ENCODE results near the gene GIGYF2. TPM values are rescaled to one million over a fixed set of nuclear protein-coding genes. Genes with fewer than 3 reads are reported as not detected.

GIGYF2 gene
- polyA plus RNA-seq, 2 donors: 10.9 to 11.0 TPM

DNA sequence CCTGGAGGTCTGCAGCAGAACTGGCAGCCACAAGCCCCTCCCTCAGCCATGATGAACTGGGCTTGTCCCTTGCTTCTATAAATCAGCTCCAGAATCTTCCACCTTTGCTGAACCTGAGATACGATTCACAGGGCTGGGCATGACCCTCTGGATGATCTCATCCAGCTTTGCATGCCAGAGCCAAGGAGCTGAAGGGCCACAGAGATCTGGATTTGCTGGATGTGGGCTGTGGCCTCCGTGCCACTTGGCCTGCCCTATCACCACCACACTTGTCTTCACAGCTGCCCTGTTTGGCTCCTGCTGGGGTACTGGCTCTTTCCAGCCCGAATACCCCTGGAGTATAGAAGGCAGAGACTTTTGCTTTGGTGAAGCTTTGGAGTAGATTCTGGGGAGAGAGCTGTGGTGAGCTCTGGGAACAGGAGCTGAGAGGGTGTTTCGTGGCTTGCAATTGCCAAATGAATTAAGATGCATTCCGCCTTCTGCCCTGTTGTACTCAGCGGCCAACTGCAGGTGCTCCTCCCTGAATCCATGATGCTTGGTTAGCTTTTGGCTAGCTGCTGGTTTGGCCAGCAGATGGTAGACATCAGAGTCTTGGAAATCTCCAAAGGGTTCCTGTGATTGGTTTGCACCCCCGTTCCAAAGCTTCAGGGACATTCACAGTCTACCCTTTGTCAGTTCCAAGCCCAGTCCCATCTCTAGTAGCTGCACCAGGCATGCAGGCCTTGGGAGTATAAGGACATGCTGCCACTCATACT, 30.9 kb upstream of the GIGYF2 start:
- H3K9me3 ChIP-seq (ENCODE audit: control insufficient read depth in 2 of 2, insufficient read depth in 1 of 2, low read depth in 1 of 2, low read length in 1 of 2): no peaks in the 10 kb centered on the region
- H3K27me3 ChIP-seq (ENCODE audit: control insufficient read depth in 1 of 2, insufficient read depth in 2 of 2, low read length in 2 of 2): no peaks in the 10 kb centered on the region
- 65 to 77% methylated on average over 7 of the region's 7 CpGs for WGBS, 2 donors
- H3K27ac ChIP-seq (ENCODE audit: low read depth in 2 of 2, low read length in 1 of 2): no peak overlapping the region
- no peaks in the 10 kb centered on the region for H3K4me1 ChIP-seq (ENCODE audit: control insufficient read depth in 2 of 2, insufficient read depth in 2 of 2, low read length in 1 of 2)
- no peak overlapping the region for H3K4me3 ChIP-seq (ENCODE audit: low read depth in 1 of 2, low read length in 2 of 2)
- H3K36me3 ChIP-seq (ENCODE audit: control insufficient read depth in 2 of 2, insufficient read depth in 2 of 2, low read length in 1 of 2): no peaks in the 10 kb centered on the region

- H3K36me3 ChIP-seq (ENCODE audit: control insufficient read depth in 2 of 2, insufficient read depth in 2 of 2, low read length in 1 of 2): no peaks in the 10 kb centered on the region
- 76 to 80% methylated on average over 10 of the region's 10 CpGs for WGBS, 2 donors
- no peaks in the 10 kb centered on the region for H3K27me3 ChIP-seq (ENCODE audit: control insufficient read depth in 1 of 2, insufficient read depth in 2 of 2, low read length in 2 of 2)
- H3K27ac ChIP-seq (ENCODE audit: low read depth in 2 of 2, low read length in 1 of 2): no peak overlapping the region
- H3K4me3 ChIP-seq (ENCODE audit: low read depth in 1 of 2, low read length in 2 of 2): no peak overlapping the region
- no peaks in the 10 kb centered on the region for H3K9me3 ChIP-seq (ENCODE audit: control insufficient read depth in 2 of 2, insufficient read depth in 1 of 2, low read depth in 1 of 2, low read length in 1 of 2)
- no peaks in the 10 kb centered on the region for H3K4me1 ChIP-seq (ENCODE audit: control insufficient read depth in 2 of 2, insufficient read depth in 2 of 2, low read length in 1 of 2)
Observed at GRCh38 chr2:232667989-232668583, 29.0 kb upstream of the GIGYF2 start.

- 70 to 71% methylated on average over 17 of the region's 17 CpGs for WGBS, 2 donors
- Histone ChIP-seq H3K27ac (ENCODE audit: low read depth in 2 of 2, low read length in 1 of 2) (no peak overlapping the region), H3K27me3 (ENCODE audit: control insufficient read depth in 1 of 2, insufficient read depth in 2 of 2, low read length in 2 of 2) (no peaks in the 10 kb centered on the region), H3K4me1 (ENCODE audit: control insufficient read depth in 2 of 2, insufficient read depth in 2 of 2, low read length in 1 of 2) (no peaks in the 10 kb centered on the region), H3K4me3 (ENCODE audit: low read depth in 1 of 2, low read length in 2 of 2) (no peak overlapping the region), H3K9me3 (ENCODE audit: control insufficient read depth in 2 of 2, insufficient read depth in 1 of 2, low read depth in 1 of 2, low read length in 1 of 2) (no peaks in the 10 kb centered on the region), H3K36me3 (ENCODE audit: control insufficient read depth in 2 of 2, insufficient read depth in 2 of 2, low read length in 1 of 2) (no peaks in the 10 kb centered on the region)
Observed at GRCh38 chr2:232668805-232669444, 28.2 kb upstream of the GIGYF2 start.

- H3K36me3 ChIP-seq (ENCODE audit: control insufficient read depth in 2 of 2, insufficient read depth in 2 of 2, low read length in 1 of 2): no peaks in the 10 kb centered on the region
- WGBS, 2 donors: 65 to 69% methylated on average over 1 of the region's 1 CpG
- H3K4me3 ChIP-seq (ENCODE audit: low read depth in 1 of 2, low read length in 2 of 2): no peak overlapping the region
- H3K27ac ChIP-seq (ENCODE audit: low read depth in 2 of 2, low read length in 1 of 2): no peak overlapping the region
- H3K27me3 ChIP-seq (ENCODE audit: control insufficient read depth in 1 of 2, insufficient read depth in 2 of 2, low read length in 2 of 2): no peaks in the 10 kb centered on the region
- no peaks in the 10 kb centered on the region for H3K9me3 ChIP-seq (ENCODE audit: control insufficient read depth in 2 of 2, insufficient read depth in 1 of 2, low read depth in 1 of 2, low read length in 1 of 2)
- no peaks in the 10 kb centered on the region for H3K4me1 ChIP-seq (ENCODE audit: control insufficient read depth in 2 of 2, insufficient read depth in 2 of 2, low read length in 1 of 2)
Observed at GRCh38 chr2:232672588-232672987, 24.5 kb upstream of the GIGYF2 start.

- Histone ChIP-seq H3K27me3 (ENCODE audit: control insufficient read depth in 1 of 2, insufficient read depth in 2 of 2, low read length in 2 of 2) (no peaks in the 10 kb centered on the region), H3K9me3 (ENCODE audit: control insufficient read depth in 2 of 2, insufficient read depth in 1 of 2, low read depth in 1 of 2, low read length in 1 of 2) (no peaks in the 10 kb centered on the region), H3K36me3 (ENCODE audit: control insufficient read depth in 2 of 2, insufficient read depth in 2 of 2, low read length in 1 of 2) (no peaks in the 10 kb centered on the region), H3K27ac (ENCODE audit: low read depth in 2 of 2, low read length in 1 of 2) (no peak overlapping the region), H3K4me3 (ENCODE audit: low read depth in 1 of 2, low read length in 2 of 2) (no peak overlapping the region), H3K4me1 (ENCODE audit: control insufficient read depth in 2 of 2, insufficient read depth in 2 of 2, low read length in 1 of 2) (no peaks in the 10 kb centered on the region)
- WGBS, 2 donors: 73 to 80% methylated on average over 6 of the region's 6 CpGs
Observed at GRCh38 chr2:232674491-232674890, 22.6 kb upstream of the GIGYF2 start.

- Histone ChIP-seq H3K36me3 (ENCODE audit: control insufficient read depth in 2 of 2, insufficient read depth in 2 of 2, low read length in 1 of 2) (no peaks in the 10 kb centered on the region), H3K4me1 (ENCODE audit: control insufficient read depth in 2 of 2, insufficient read depth in 2 of 2, low read length in 1 of 2) (no peaks in the 10 kb centered on the region), H3K4me3 (ENCODE audit: low read depth in 1 of 2, low read length in 2 of 2) (no peak overlapping the region), H3K27me3 (ENCODE audit: control insufficient read depth in 1 of 2, insufficient read depth in 2 of 2, low read length in 2 of 2) (no peaks in the 10 kb centered on the region), H3K27ac (ENCODE audit: low read depth in 2 of 2, low read length in 1 of 2) (no peak overlapping the region), H3K9me3 (ENCODE audit: control insufficient read depth in 2 of 2, insufficient read depth in 1 of 2, low read depth in 1 of 2, low read length in 1 of 2) (no peaks in the 10 kb centered on the region)
- 93% methylated on average over 10 of the region's 10 CpGs for WGBS, 2 donors
Observed at GRCh38 chr2:232675381-232675780, 21.8 kb upstream of the GIGYF2 start.

DNA sequence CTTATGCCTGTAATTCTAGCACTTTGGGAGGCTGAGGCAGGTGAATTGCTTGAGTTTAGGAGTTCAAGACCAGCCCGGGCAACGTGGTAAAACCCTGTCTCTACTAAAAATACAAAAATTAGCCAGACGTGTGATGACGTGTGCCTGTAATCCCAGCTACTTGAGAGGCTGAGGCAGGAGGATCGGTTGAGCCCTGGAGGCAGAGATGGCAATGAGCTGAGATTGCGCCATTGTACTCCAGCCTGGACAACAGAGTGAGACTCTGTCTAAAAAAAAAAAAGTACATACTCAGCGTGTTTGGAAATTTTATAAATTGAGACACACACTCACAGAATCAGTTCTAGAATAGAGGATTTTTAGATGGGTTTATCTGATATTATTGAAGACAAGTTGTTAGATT, 17.1 kb upstream of the GIGYF2 start:
- no peaks in the 10 kb centered on the region for H3K36me3 ChIP-seq (ENCODE audit: control insufficient read depth in 2 of 2, insufficient read depth in 2 of 2, low read length in 1 of 2)
- H3K4me3 ChIP-seq (ENCODE audit: low read depth in 1 of 2, low read length in 2 of 2): no peak overlapping the region
- no peaks in the 10 kb centered on the region for H3K27me3 ChIP-seq (ENCODE audit: control insufficient read depth in 1 of 2, insufficient read depth in 2 of 2, low read length in 2 of 2)
- no peaks in the 10 kb centered on the region for H3K4me1 ChIP-seq (ENCODE audit: control insufficient read depth in 2 of 2, insufficient read depth in 2 of 2, low read length in 1 of 2)
- no peaks in the 10 kb centered on the region for H3K9me3 ChIP-seq (ENCODE audit: control insufficient read depth in 2 of 2, insufficient read depth in 1 of 2, low read depth in 1 of 2, low read length in 1 of 2)
- WGBS, 2 donors: 85 to 90% methylated on average over 7 of the region's 7 CpGs
- H3K27ac ChIP-seq (ENCODE audit: low read depth in 2 of 2, low read length in 1 of 2): no peak overlapping the region

- Histone ChIP-seq H3K27me3 (ENCODE audit: control insufficient read depth in 1 of 2, insufficient read depth in 2 of 2, low read length in 2 of 2) (no peaks in the 10 kb centered on the region), H3K4me3 (ENCODE audit: low read depth in 1 of 2, low read length in 2 of 2) (no peak overlapping the region), H3K36me3 (ENCODE audit: control insufficient read depth in 2 of 2, insufficient read depth in 2 of 2, low read length in 1 of 2) (no peaks in the 10 kb centered on the region), H3K27ac (ENCODE audit: low read depth in 2 of 2, low read length in 1 of 2) (no peak overlapping the region), H3K4me1 (ENCODE audit: control insufficient read depth in 2 of 2, insufficient read depth in 2 of 2, low read length in 1 of 2) (no peaks in the 10 kb centered on the region), H3K9me3 (ENCODE audit: control insufficient read depth in 2 of 2, insufficient read depth in 1 of 2, low read depth in 1 of 2, low read length in 1 of 2) (no peaks in the 10 kb centered on the region)
- WGBS, 2 donors: 87 to 90% methylated on average over 10 of the region's 10 CpGs
Observed at GRCh38 chr2:232681527-232681926, 15.6 kb upstream of the GIGYF2 start.

DNA sequence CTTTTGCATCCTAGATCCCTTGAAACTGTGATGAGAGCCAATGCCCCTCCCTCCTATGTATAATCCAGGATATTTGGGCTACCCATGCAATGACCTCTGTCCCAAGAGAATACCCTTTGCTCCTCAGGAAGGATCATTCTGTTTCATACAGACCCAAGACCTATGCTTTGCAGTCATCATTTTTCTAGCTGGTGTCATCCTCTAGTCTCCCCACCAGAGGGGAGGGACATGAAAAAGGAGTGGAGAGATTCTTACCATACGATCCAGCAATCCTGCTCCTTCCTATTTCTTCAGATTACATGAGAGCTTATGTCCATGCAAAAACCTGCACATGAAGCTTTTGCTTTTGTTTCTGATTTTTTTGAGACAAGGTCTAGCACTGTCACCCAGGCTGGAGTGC, 13.8 kb upstream of the GIGYF2 start:
- no peak overlapping the region for H3K27ac ChIP-seq (ENCODE audit: low read depth in 2 of 2, low read length in 1 of 2)

More for the DNA sequence above, 13.8 kb upstream of the GIGYF2 start:
- no peaks in the 10 kb centered on the region for H3K4me1 ChIP-seq (ENCODE audit: control insufficient read depth in 2 of 2, insufficient read depth in 2 of 2, low read length in 1 of 2)
- H3K27me3 ChIP-seq (ENCODE audit: control insufficient read depth in 1 of 2, insufficient read depth in 2 of 2, low read length in 2 of 2): no peaks in the 10 kb centered on the region
- H3K4me3 ChIP-seq (ENCODE audit: low read depth in 1 of 2, low read length in 2 of 2): no peak overlapping the region
- no peaks in the 10 kb centered on the region for H3K9me3 ChIP-seq (ENCODE audit: control insufficient read depth in 2 of 2, insufficient read depth in 1 of 2, low read depth in 1 of 2, low read length in 1 of 2)
- no peaks in the 10 kb centered on the region for H3K36me3 ChIP-seq (ENCODE audit: control insufficient read depth in 2 of 2, insufficient read depth in 2 of 2, low read length in 1 of 2)
- WGBS, 2 donors: 32 to 35% methylated on average over 1 of the region's 1 CpG

Measured in esophagus (tissue), 2 donors.